Activated T-cell treated with anti-CD3 and anti-CD28 coated beads, Interleukin-2, amount 50 U/mL, for 72 hours (primary cell): ENCODE results near the gene HFE. TPM values are rescaled to one million over a fixed set of nuclear protein-coding genes. Genes with fewer than 3 reads are reported as not detected.
"Not testable (repeated sequence)": the region's sequence is repeated elsewhere in the genome, so short reads cannot be mapped to it uniquely, and the experiment has no call there.

Source experiments
- ATAC-seq, 2 donors: fragments of 150-1000 bp; cut with Tn5 transposase; replicated peaks in 1 of 2; 2 replicates each; pipeline ENCODE4 v1.10.0; 2021; ENCODE audit warnings: moderate library complexity in 2 of 2, mild to moderate bottlenecking in 1 of 2
- DNase-seq, 2 donors: peaks; one replicate each; pipeline ENCODE4 v3.0.0; 2021 to 2022; ENCODE audit warnings: mixed read lengths in 1 of 2
- H3K27ac Mint-ChIP-seq: one replicate; pipeline ENCODE4 v1.8.0; 2022; ENCODE audit warnings: mild to moderate bottlenecking, moderate library complexity, mixed read lengths
- H3K27me3 Mint-ChIP-seq: one replicate; pipeline ENCODE4 v1.8.0; 2022; ENCODE audit warnings: low read depth, mixed read lengths
- H3K36me3 Mint-ChIP-seq, 2 donors: one replicate each; pipeline ENCODE4 v1.8.0; 2022; ENCODE audit warnings: mixed read lengths in 2 of 2, mild to moderate bottlenecking in 1 of 2; ENCODE audit not compliant: insufficient read depth in 2 of 2
- H3K4me1 Mint-ChIP-seq: one replicate; pipeline ENCODE4 v1.8.0; 2022; ENCODE audit warnings: low read depth, mixed read lengths
- H3K4me3 Mint-ChIP-seq, 2 donors: one replicate each; pipeline ENCODE4 v1.8.0; 2022; ENCODE audit warnings: mild to moderate bottlenecking in 2 of 2, mixed read lengths in 2 of 2, moderate library complexity in 2 of 2
- H3K9me3 Mint-ChIP-seq, 2 donors: one replicate each; pipeline ENCODE4 v1.8.0; 2022; ENCODE audit warnings: mixed read lengths in 2 of 2
- total RNA-seq, 2 donors: library from RNA; stranded (reverse); gene quantifications; one replicate each; pipeline ENCODE4 v1.2.3, GENCODE V29; 2022

Gene HFE
- total RNA-seq, 2 donors from 2014 or later = 1.3 to 1.9 TPM

GRCh38 chr6:26071135-26071534, 16.1 kb upstream of the HFE start:
- peaks cover 13% of the 10 kb centered on the region for H3K27me3 Mint-ChIP-seq
- no peak overlapping the region for H3K27ac Mint-ChIP-seq
- no peak for DNase-seq
- no peak overlapping the region for H3K4me3 Mint-ChIP-seq
- no peaks in the 10 kb centered on the region for H3K9me3 Mint-ChIP-seq
- no peaks in the 10 kb centered on the region for H3K36me3 Mint-ChIP-seq
- peaks cover 2% of the 10 kb centered on the region for H3K4me1 Mint-ChIP-seq
- ATAC-seq = no peak

GRCh38 chr6:26075063-26075717, 12.0 kb upstream of the HFE start:
- DNase-seq (no peak), ATAC-seq (no peak)
- Mint-ChIP-seq H3K27ac (no peak overlapping the region), H3K36me3 (no peaks in the 10 kb centered on the region), H3K27me3 (peaks cover 5% of the 10 kb centered on the region), H3K9me3 (no peaks in the 10 kb centered on the region), H3K4me3 (no peak overlapping the region), H3K4me1 (peaks cover 7% of the 10 kb centered on the region)

- H3K36me3 Mint-ChIP-seq, DNase-seq, H3K9me3 Mint-ChIP-seq, H3K27ac Mint-ChIP-seq, H3K4me3 Mint-ChIP-seq, H3K27me3 Mint-ChIP-seq, H3K4me1 Mint-ChIP-seq, ATAC-seq: not testable (repeated sequence)
Measured at GRCh38 chr6:26078066-26078465, 9.2 kb upstream of the HFE start.

- not testable (repeated sequence) for H3K27ac Mint-ChIP-seq, DNase-seq, H3K9me3 Mint-ChIP-seq, H3K36me3 Mint-ChIP-seq, ATAC-seq, H3K4me3 Mint-ChIP-seq, H3K27me3 Mint-ChIP-seq
- peaks cover 12% of the 10 kb centered on the region for H3K4me1 Mint-ChIP-seq
Measured at GRCh38 chr6:26081096-26081495, 6.1 kb upstream of the HFE start.

DNA sequence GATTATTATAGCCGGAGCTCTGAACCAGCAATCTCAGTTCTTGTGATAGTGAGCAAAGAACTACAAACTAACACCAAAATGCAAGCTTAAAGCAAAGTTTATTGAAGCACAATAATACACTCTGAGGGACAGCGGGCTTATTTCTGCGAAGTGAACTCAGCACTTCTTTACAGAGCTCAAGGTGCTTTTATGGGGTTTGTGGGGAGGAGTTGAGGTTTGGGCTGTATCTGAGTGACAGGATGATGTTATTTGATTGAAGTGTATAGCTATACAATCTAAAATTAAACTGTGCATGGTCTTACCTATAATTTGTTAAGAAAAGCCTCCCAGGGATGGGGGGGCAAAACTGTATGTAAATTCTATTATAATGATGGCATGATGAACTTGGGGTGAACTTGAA, 1.0 kb upstream of the HFE start:
- ATAC-seq = peak; percentile 86 to 95
- no peak overlapping the region for H3K27ac Mint-ChIP-seq
- no peaks in the 10 kb centered on the region for H3K9me3 Mint-ChIP-seq
- H3K36me3 Mint-ChIP-seq = no peaks in the 10 kb centered on the region
- peaks cover 23% of the 10 kb centered on the region for H3K4me1 Mint-ChIP-seq
- peak; percentile 41 to 52 for DNase-seq
- peak overlapping the region; percentile 82 to 92 for H3K4me3 Mint-ChIP-seq
- H3K27me3 Mint-ChIP-seq = no peaks in the 10 kb centered on the region

- Mint-ChIP-seq H3K4me3 (peak overlapping the region; percentile 82 to 92), H3K36me3 (no peaks in the 10 kb centered on the region), H3K27me3 (no peaks in the 10 kb centered on the region), H3K9me3 (no peaks in the 10 kb centered on the region), H3K4me1 (peaks cover 33% of the 10 kb centered on the region), H3K27ac (peak overlapping the region; percentile 16)
- ATAC-seq (no peak), DNase-seq (no peak)
Measured at GRCh38 chr6:26088344-26088743, 1.1 kb downstream of the HFE start.

- H3K4me1 Mint-ChIP-seq = peaks cover 33% of the 10 kb centered on the region
- H3K4me3 Mint-ChIP-seq = no peak overlapping the region
- H3K9me3 Mint-ChIP-seq = no peaks in the 10 kb centered on the region
- DNase-seq = no peak
- no peaks in the 10 kb centered on the region for H3K36me3 Mint-ChIP-seq
- H3K27ac Mint-ChIP-seq = no peak overlapping the region
- no peak for ATAC-seq
- no peaks in the 10 kb centered on the region for H3K27me3 Mint-ChIP-seq
Measured at GRCh38 chr6:26089272-26089671, 2.0 kb downstream of the HFE start.

DNA sequence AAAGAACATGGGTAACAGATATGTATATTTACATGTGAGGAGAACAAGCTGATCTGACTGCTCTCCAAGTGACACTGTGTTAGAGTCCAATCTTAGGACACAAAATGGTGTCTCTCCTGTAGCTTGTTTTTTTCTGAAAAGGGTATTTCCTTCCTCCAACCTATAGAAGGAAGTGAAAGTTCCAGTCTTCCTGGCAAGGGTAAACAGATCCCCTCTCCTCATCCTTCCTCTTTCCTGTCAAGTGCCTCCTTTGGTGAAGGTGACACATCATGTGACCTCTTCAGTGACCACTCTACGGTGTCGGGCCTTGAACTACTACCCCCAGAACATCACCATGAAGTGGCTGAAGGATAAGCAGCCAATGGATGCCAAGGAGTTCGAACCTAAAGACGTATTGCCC, 5.2 kb downstream of the HFE start:
- peaks cover 24% of the 10 kb centered on the region for H3K4me1 Mint-ChIP-seq
- no peak overlapping the region for H3K4me3 Mint-ChIP-seq
- no peaks in the 10 kb centered on the region for H3K9me3 Mint-ChIP-seq
- H3K36me3 Mint-ChIP-seq = no peaks in the 10 kb centered on the region
- no peaks in the 10 kb centered on the region for H3K27me3 Mint-ChIP-seq
- DNase-seq (no peak), ATAC-seq (no peak)
- no peak overlapping the region for H3K27ac Mint-ChIP-seq

DNA sequence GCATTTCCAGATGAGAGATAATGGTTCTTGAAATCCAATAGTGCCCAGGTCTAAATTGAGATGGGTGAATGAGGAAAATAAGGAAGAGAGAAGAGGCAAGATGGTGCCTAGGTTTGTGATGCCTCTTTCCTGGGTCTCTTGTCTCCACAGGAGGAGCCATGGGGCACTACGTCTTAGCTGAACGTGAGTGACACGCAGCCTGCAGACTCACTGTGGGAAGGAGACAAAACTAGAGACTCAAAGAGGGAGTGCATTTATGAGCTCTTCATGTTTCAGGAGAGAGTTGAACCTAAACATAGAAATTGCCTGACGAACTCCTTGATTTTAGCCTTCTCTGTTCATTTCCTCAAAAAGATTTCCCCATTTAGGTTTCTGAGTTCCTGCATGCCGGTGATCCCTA, 6.8 kb downstream of the HFE start:
- no peak overlapping the region for H3K27ac Mint-ChIP-seq
- no peaks in the 10 kb centered on the region for H3K9me3 Mint-ChIP-seq
- peaks cover 14% of the 10 kb centered on the region for H3K4me1 Mint-ChIP-seq
- ATAC-seq (no peak), DNase-seq (no peak)
- H3K4me3 Mint-ChIP-seq = no peak overlapping the region
- H3K27me3 Mint-ChIP-seq = no peaks in the 10 kb centered on the region
- H3K36me3 Mint-ChIP-seq = no peaks in the 10 kb centered on the region

DNA sequence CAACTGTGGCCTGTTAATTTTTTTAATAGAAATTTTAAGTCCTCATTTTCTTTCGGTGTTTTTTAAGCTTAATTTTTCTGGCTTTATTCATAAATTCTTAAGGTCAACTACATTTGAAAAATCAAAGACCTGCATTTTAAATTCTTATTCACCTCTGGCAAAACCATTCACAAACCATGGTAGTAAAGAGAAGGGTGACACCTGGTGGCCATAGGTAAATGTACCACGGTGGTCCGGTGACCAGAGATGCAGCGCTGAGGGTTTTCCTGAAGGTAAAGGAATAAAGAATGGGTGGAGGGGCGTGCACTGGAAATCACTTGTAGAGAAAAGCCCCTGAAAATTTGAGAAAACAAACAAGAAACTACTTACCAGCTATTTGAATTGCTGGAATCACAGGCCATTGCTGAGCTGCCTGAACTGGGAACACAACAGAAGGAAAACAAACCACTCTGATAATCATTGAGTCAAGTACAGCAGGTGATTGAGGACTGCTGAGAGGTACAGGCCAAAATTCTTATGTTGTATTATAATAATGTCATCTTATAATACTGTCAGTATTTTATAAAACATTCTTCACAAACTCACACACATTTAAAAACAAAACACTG, 10.1 kb downstream of the HFE start:
- peak; percentile 70 to 79 for ATAC-seq
- peaks cover 14% of the 10 kb centered on the region for H3K4me1 Mint-ChIP-seq
- H3K27ac Mint-ChIP-seq = no peak overlapping the region
- no peaks in the 10 kb centered on the region for H3K27me3 Mint-ChIP-seq
- H3K4me3 Mint-ChIP-seq = no peak overlapping the region
- peak; percentile 61 to 70 for DNase-seq
- H3K36me3 Mint-ChIP-seq = no peaks in the 10 kb centered on the region
- no peaks in the 10 kb centered on the region for H3K9me3 Mint-ChIP-seq

- Mint-ChIP-seq H3K4me3 (peak overlapping the region; percentile 80 to 84), H3K9me3 (no peaks in the 10 kb centered on the region), H3K27ac (peak overlapping the region; percentile 100), H3K27me3 (no peaks in the 10 kb centered on the region), H3K4me1 (peaks cover 18% of the 10 kb centered on the region), H3K36me3 (peaks cover 0 to 1% of the 10 kb centered on the region in 2 donors)
- DNase-seq = no peak
- peak; percentile 76 to 77 for ATAC-seq
Measured at GRCh38 chr6:26103141-26103769, 16.0 kb downstream of the HFE start.

- peak; percentile 87 for ATAC-seq
Measured at GRCh38 chr6:26103770-26104456, 16.7 kb downstream of the HFE start.

GRCh38 chr6:26104457-26105108, 17.4 kb downstream of the HFE start:
- Mint-ChIP-seq H3K9me3 (no peaks in the 10 kb centered on the region), H3K4me1 (peaks cover 19% of the 10 kb centered on the region), H3K27me3 (no peaks in the 10 kb centered on the region), H3K27ac (peak overlapping the region; percentile 100), H3K4me3 (peak overlapping the region; percentile 80 to 84), H3K36me3 (peaks cover 0 to 1% of the 10 kb centered on the region in 2 donors)
- DNase-seq = peak; percentile 29 to 47
- peak; percentile 16 to 24 for ATAC-seq

More at GRCh38 chr6:26103770-26104456, 16.7 kb downstream of the HFE start:
- peak; percentile 89 to 91 for DNase-seq
- H3K9me3 Mint-ChIP-seq = no peaks in the 10 kb centered on the region
- peak overlapping the region; percentile 100 for H3K27ac Mint-ChIP-seq
- H3K27me3 Mint-ChIP-seq = no peaks in the 10 kb centered on the region
- peak overlapping the region; percentile 80 to 84 for H3K4me3 Mint-ChIP-seq
- H3K4me1 Mint-ChIP-seq = peaks cover 18% of the 10 kb centered on the region
- H3K36me3 Mint-ChIP-seq = peaks cover 0 to 1% of the 10 kb centered on the region in 2 donors
